ENCODE measurements around the gene TTC6.

DNA sequence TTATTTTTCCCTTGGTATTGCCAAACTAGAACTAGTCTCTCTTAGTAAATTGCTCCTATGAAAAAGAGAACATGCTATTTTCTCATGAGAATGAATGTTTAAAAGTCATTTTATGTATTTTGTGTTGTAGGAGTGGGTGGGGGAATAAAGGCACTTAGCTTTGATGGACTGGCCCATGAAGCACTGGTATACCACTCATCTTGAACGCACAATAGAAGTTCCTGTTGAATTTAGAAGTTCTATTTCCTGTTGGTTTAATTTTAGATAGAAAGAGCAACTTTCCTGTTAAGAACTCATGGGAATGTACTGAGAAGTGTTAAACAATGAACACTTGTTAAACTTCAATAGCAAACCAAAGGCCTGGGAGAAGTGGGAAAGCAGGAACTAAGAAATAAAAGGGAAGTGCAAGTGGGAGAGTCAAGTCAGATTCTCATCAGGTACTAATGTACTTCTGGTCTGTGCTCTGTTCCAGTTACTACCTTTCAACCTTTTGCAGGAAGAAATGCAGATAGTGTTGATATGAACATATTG lies 23.1 kb downstream of the TTC6 start:
- TF ChIP-seq EZH2 (IDR thresholded peaks at IDR 0.05; ENCODE audit: insufficient read depth, poor library complexity, severe bottlenecking), result no peak
- no peak for TF ChIP-seq EZH2phosphoT487 (IDR thresholded peaks at IDR 0.05; ENCODE audit: insufficient read depth, low read depth)
